ENCODE results near the gene KIRREL2. TPM values are rescaled to one million over a fixed set of nuclear protein-coding genes. Genes with fewer than 3 reads are reported as not detected.

KIRREL2 gene
- total and polyA plus RNA-seq, 3 donors from 2014 or later = 0.56 to 0.87 (median 0.84) TPM

DNA sequence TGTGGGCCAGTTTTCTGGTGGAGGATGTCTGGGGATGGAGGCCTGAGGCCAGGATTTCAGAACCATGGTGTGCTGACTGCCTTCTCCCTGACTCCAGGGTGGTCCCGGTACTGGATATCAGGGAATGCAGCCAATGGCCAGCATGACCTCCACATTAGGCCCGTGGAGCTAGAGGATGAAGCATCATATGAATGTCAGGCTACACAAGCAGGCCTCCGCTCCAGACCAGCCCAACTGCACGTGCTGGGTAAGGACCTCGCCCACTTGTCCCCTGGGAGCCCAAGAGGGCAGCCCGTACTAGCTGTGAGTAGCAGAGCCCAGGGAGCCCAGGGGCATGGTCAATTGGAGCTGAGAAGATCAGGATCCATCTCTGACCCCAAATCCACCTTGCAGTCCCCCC, 1.6 kb downstream of the KIRREL2 start:
- Histone ChIP-seq H3K27ac (no peak overlapping the region), H3K36me3 (ENCODE audit: low read depth, missing control alignments) (no peaks in the 10 kb centered on the region), H3K27me3 (no peaks in the 10 kb centered on the region), H3K4me1 (peaks cover 3% of the 10 kb centered on the region), H3K4me3 (no peak overlapping the region), H3K9me3 (no peaks in the 10 kb centered on the region)
- TF ChIP-seq POLR2A (IDR thresholded peaks at IDR 0.05) = no peak
- 79% methylated on average over 6 of the region's 6 CpGs; no CpG with 5 or more reads in 1 of the 2 donors for WGBS, 2 donors
- intact Hi-C loops (cut with DNase I; ENCODE audit: low total_unique reads) = no loop called here
- no peak for DNase-seq

DNA sequence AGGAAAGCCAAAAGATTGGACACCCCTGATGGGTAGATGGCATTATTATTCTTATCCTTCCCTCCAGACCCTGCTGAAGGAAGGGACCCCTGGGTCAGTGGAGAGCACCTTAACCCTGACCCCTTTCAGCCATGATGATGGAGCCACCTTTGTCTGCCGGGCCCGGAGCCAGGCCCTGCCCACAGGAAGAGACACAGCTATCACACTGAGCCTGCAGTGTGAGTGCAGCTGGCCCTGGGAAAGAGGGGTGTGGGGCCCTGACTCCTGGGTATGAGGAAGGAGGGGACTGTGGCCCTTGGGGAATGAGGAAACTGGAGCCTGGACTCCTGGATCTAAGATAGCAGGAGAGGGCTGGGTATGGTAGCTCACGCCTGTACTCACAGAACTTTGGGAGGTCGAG, 2.7 kb downstream of the KIRREL2 start:
- Histone ChIP-seq H3K27me3 (no peaks in the 10 kb centered on the region), H3K4me1 (peaks cover 3% of the 10 kb centered on the region), H3K9me3 (no peaks in the 10 kb centered on the region), H3K36me3 (ENCODE audit: low read depth, missing control alignments) (no peaks in the 10 kb centered on the region), H3K27ac (no peak overlapping the region), H3K4me3 (no peak overlapping the region)
- DNase-seq = no peak
- 75 to 89% methylated on average over 4 of the region's 4 CpGs for WGBS, 2 donors
- intact Hi-C loops (cut with DNase I; ENCODE audit: low total_unique reads) = no loop called here
- TF ChIP-seq, protein P1, sequence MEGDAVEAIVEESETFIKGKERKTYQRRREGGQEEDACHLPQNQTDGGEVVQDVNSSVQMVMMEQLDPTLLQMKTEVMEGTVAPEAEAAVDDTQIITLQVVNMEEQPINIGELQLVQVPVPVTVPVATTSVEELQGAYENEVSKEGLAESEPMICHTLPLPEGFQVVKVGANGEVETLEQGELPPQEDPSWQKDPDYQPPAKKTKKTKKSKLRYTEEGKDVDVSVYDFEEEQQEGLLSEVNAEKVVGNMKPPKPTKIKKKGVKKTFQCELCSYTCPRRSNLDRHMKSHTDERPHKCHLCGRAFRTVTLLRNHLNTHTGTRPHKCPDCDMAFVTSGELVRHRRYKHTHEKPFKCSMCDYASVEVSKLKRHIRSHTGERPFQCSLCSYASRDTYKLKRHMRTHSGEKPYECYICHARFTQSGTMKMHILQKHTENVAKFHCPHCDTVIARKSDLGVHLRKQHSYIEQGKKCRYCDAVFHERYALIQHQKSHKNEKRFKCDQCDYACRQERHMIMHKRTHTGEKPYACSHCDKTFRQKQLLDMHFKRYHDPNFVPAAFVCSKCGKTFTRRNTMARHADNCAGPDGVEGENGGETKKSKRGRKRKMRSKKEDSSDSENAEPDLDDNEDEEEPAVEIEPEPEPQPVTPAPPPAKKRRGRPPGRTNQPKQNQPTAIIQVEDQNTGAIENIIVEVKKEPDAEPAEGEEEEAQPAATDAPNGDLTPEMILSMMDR (IDR thresholded peaks at IDR 0.05) = no peak
- no peak for TF ChIP-seq POLR2A (IDR thresholded peaks at IDR 0.05)

DNA sequence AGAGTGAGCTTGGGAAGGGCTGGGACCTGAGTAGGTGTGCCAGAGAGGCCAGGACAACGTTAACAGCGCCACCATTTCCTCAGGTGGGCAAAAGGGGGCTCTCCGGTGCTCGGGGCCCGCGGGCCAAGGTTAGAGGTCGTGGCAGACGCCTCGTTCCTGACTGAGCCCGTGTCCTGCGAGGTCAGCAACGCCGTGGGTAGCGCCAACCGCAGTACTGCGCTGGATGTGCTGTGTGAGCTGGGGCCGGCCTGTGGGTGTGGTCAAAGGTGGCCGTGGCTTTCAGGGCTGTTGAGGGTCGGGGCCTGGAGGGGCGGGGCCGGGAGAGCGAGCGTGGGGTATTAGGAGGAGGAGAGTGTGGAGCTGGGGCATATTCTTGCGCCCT, 3.7 kb downstream of the KIRREL2 start:
- Histone ChIP-seq H3K27me3 (no peaks in the 10 kb centered on the region), H3K9me3 (no peaks in the 10 kb centered on the region), H3K4me3 (no peak overlapping the region), H3K4me1 (peaks cover 3% of the 10 kb centered on the region), H3K27ac (no peak overlapping the region), H3K36me3 (ENCODE audit: low read depth, missing control alignments) (no peaks in the 10 kb centered on the region)
- TF ChIP-seq POLR2A (IDR thresholded peaks at IDR 0.05) = no peak
- TF ChIP-seq, protein P1 (IDR thresholded peaks at IDR 0.05) = no peak
- intact Hi-C loops (cut with DNase I; ENCODE audit: low total_unique reads) = no loop called here
- no peak for DNase-seq
- 8 to 17% methylated on average over 8 to 24 of the region's 24 CpGs for WGBS, 2 donors

DNA sequence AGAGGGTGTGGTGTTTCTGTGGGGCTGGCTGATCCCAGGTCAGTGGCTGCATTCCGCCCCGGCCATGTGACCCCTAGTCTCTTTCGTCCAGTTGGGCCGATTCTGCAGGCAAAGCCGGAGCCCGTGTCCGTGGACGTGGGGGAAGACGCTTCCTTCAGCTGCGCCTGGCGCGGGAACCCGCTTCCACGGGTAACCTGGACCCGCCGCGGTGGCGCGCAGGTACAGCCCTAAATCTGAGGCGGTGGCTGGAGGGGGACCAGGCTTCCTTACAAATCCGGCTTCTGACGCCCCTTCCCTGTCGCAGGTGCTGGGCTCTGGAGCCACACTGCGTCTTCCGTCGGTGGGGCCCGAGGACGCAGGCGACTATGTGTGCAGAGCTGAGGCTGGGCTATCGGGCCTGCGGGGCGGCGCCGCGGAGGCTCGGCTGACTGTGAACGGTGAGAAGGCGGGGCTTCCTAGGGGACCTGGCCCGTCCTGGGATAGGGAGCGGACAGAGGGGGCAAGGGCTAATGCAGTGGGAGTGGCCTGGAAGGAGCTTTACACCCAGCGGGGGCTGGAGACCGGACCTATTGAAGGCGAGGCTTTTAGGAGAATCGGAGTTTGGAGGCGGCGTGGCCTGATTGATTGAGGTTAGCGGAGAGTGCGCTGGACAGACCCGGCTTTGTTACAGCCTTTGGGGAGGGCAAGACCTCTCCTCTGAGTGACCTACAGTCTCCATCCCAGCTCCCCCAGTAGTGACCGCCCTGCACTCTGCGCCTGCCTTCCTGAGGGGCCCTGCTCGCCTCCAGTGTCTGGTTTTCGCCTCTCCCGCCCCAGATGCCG, 4.3 kb downstream of the KIRREL2 start:
- Histone ChIP-seq H3K27me3 (no peaks in the 10 kb centered on the region), H3K4me3 (peak overlapping the region in 1 of 2 donors; percentile 4), H3K27ac (no peak overlapping the region)

DNA sequence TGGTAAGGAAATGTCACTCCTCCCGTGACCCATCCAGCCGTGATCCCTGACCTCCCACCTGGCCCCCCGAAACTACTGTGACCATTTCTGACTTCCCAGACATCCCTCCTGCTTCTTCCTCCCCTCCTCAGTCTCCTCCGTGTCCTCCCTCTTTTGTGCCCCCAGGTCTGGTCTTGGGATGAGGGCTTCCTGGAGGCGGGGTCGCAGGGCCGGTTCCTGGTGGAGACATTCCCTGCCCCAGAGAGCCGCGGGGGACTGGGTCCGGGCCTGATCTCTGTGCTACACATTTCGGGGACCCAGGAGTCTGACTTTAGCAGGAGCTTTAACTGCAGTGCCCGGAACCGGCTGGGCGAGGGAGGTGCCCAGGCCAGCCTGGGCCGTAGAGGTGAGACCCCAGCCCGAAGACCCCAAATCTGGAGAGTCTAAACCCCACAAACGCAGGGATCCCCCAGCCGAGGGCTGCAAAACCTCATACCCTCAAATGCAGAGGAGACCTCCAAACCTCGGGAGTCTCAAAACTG, 5.0 kb downstream of the KIRREL2 start:
- H3K9me3 ChIP-seq = no peaks in the 10 kb centered on the region
- TF ChIP-seq POLR2A (IDR thresholded peaks at IDR 0.05) = no peak
- TF ChIP-seq, protein P1 (IDR thresholded peaks at IDR 0.05) = no peak
- no peak for DNase-seq
- H3K27ac ChIP-seq = no peak overlapping the region
- intact Hi-C loops (cut with DNase I; ENCODE audit: low total_unique reads) = no loop called here
- H3K4me3 ChIP-seq = no peak overlapping the region
- 40 to 47% methylated on average over 16 to 19 of the region's 19 CpGs for WGBS, 2 donors
- peaks cover under 1% of the 10 kb centered on the region for H3K4me1 ChIP-seq
- H3K36me3 ChIP-seq (ENCODE audit: low read depth, missing control alignments) = no peaks in the 10 kb centered on the region
- H3K27me3 ChIP-seq = no peaks in the 10 kb centered on the region

More for the DNA sequence above, 4.3 kb downstream of the KIRREL2 start:
- intact Hi-C loops (cut with DNase I; ENCODE audit: low total_unique reads) = no loop called here
- 6 to 10% methylated on average over 51 to 54 of the region's 55 CpGs for WGBS, 2 donors
- no peaks in the 10 kb centered on the region for H3K36me3 ChIP-seq (ENCODE audit: low read depth, missing control alignments)
- TF ChIP-seq, protein P1 (IDR thresholded peaks at IDR 0.05) = no peak
- TF ChIP-seq POLR2A (IDR thresholded peaks at IDR 0.05) = no peak
- H3K9me3 ChIP-seq = no peaks in the 10 kb centered on the region
- DNase-seq = no peak
- peaks cover 3% of the 10 kb centered on the region for H3K4me1 ChIP-seq

All from testis (tissue), 3 donors.